GM21447 (cell line): ENCODE measurements around the gene MAGI2.

Experiments used
- ATAC-seq: cut with Tn5 transposase; IDR thresholded peaks from one replicate; pipeline ENCODE4 v1.9.1; 2021; ENCODE audit not compliant: unreplicated experiment

The MAGI2 gene

GRCh38 chr7:78679112-78679876 is 774.2 kb downstream of the MAGI2 start:
- ATAC-seq, result no peak

- ATAC-seq, result no peak
Observed at GRCh38 chr7:78677391-78677790, 776.1 kb downstream of the MAGI2 start.

GRCh38 chr7:78675511-78675910 is 778.0 kb downstream of the MAGI2 start:
- no peak for ATAC-seq

- ATAC-seq, result no peak
Observed at GRCh38 chr7:78673272-78673671, 780.2 kb downstream of the MAGI2 start.

- ATAC-seq, result no peak
Observed at GRCh38 chr7:78662939-78663338, 790.5 kb downstream of the MAGI2 start.

- ATAC-seq, result no peak
Observed at GRCh38 chr7:78649976-78650375, 803.5 kb downstream of the MAGI2 start.

- no peak for ATAC-seq
Observed at GRCh38 chr7:78649236-78649635, 804.2 kb downstream of the MAGI2 start.

GRCh38 chr7:78642751-78643150 is 810.7 kb downstream of the MAGI2 start:
- ATAC-seq, result no peak

- ATAC-seq, result no peak
Observed at GRCh38 chr7:78638364-78638763, 815.1 kb downstream of the MAGI2 start.

- ATAC-seq, result no peak
Observed at GRCh38 chr7:78636727-78637126, 816.7 kb downstream of the MAGI2 start.

- no peak for ATAC-seq
Observed at GRCh38 chr7:78635026-78635793, 818.3 kb downstream of the MAGI2 start.

GRCh38 chr7:78634093-78634492 is 819.4 kb downstream of the MAGI2 start:
- no peak for ATAC-seq

- no peak for ATAC-seq
Observed at GRCh38 chr7:78620920-78621319, 832.5 kb downstream of the MAGI2 start.

GRCh38 chr7:78616539-78616938 is 836.9 kb downstream of the MAGI2 start:
- ATAC-seq, result no peak

- ATAC-seq, result no peak
Observed at GRCh38 chr7:78609281-78609680, 844.2 kb downstream of the MAGI2 start.

- no peak for ATAC-seq
Observed at GRCh38 chr7:78607099-78607498, 846.4 kb downstream of the MAGI2 start.

GRCh38 chr7:78605119-78605518 is 848.3 kb downstream of the MAGI2 start:
- no peak for ATAC-seq

- no peak for ATAC-seq
Observed at GRCh38 chr7:78601728-78602127, 851.7 kb downstream of the MAGI2 start.

- no peak for ATAC-seq
Observed at GRCh38 chr7:78594156-78594555, 859.3 kb downstream of the MAGI2 start.

- ATAC-seq, result no peak
Observed at GRCh38 chr7:78588393-78588792, 865.1 kb downstream of the MAGI2 start.

- no peak for ATAC-seq
Observed at GRCh38 chr7:78587443-78588044, 865.9 kb downstream of the MAGI2 start.

- no peak for ATAC-seq
Observed at GRCh38 chr7:78585980-78586379, 867.5 kb downstream of the MAGI2 start.
